CD14-positive monocyte (primary cell): ENCODE results near the gene TUBB. TPM values are rescaled to one million over a fixed set of nuclear protein-coding genes. Genes with fewer than 3 reads are reported as not detected.
"Not testable (repeated sequence)": the region's sequence is repeated elsewhere in the genome, so short reads cannot be mapped to it uniquely, and the experiment has no call there.

ENCODE experiments used
- DNase-seq, 3 donors: peaks; one replicate each; pipeline ENCODE4 v3.0.0-alpha.2; 2011 to 2022
- H2AFZ ChIP-seq: 2 replicates; pipeline ENCODE4 v1.6.0; 2012; ENCODE audit warnings: mild to moderate bottlenecking, low read depth, low read length, inconsistent platforms; ENCODE audit not compliant: insufficient read depth, poor library complexity, severe bottlenecking
- H3K27ac ChIP-seq, 2 donors: 1 replicate in 1 of 2; 2 replicates in 1 of 2; pipeline ENCODE4 v1.5.1; 2012 to 2013; ENCODE audit warnings: low read length in 2 of 2, control low read depth in 1 of 2, inconsistent platforms in 1 of 2, low read depth in 1 of 2, mild to moderate bottlenecking in 1 of 2
- H3K27me3 ChIP-seq, 2 donors: one replicate each; pipeline versions ENCODE4 v1.6.0 to v1.6.1; 2011 to 2013; ENCODE audit warnings: low read length in 2 of 2; ENCODE audit not compliant: control insufficient read depth in 2 of 2, insufficient read depth in 2 of 2
- H3K36me3 ChIP-seq, 2 donors: replicated peaks in 1 of 2; 1 replicate in 1 of 2; 2 replicates in 1 of 2; pipeline versions ENCODE4 v1.5.1 to v1.6.1; 2012 to 2013; ENCODE audit warnings: low read length in 2 of 2, control low read depth in 1 of 2, inconsistent platforms in 1 of 2, mild to moderate bottlenecking in 1 of 2; ENCODE audit not compliant: insufficient read depth in 2 of 2, control insufficient read depth in 1 of 2
- H3K4me1 ChIP-seq, 2 donors: 1 replicate in 1 of 2; 2 replicates in 1 of 2; pipeline versions ENCODE4 v1.5.1 to v1.6.1; 2012 to 2013; ENCODE audit warnings: low read length in 2 of 2, control low read depth in 1 of 2, inconsistent platforms in 1 of 2, mild to moderate bottlenecking in 1 of 2, moderate library complexity in 1 of 2; ENCODE audit not compliant: insufficient read depth in 2 of 2, control insufficient read depth in 1 of 2
- H3K4me2 ChIP-seq: replicated peaks from 2 replicates; pipeline ENCODE3; 2012; ENCODE audit warnings: low read length, moderate library complexity, mild to moderate bottlenecking; ENCODE audit not compliant: poor library complexity, severe bottlenecking; ENCODE audit errors: extremely low read depth
- H3K4me3 ChIP-seq, 3 experiments: fragments of 200-600 bp in 1 of 3; sonication (generic) in 1 of 3; replicated peaks in 1 of 3; 1 replicate in 2 of 3; 2 replicates in 1 of 3; pipeline ENCODE4 v1.5.1; 2011 to 2013; ENCODE audit warnings: low read length in 3 of 3, mild to moderate bottlenecking in 3 of 3, control low read depth in 2 of 3, low read depth in 2 of 3, inconsistent platforms in 1 of 3, moderate library complexity in 1 of 3
- H3K79me2 ChIP-seq: 2 replicates; pipeline ENCODE4 v1.6.0; 2012; ENCODE audit warnings: mild to moderate bottlenecking, control low read depth, inconsistent platforms, low read length, moderate library complexity; ENCODE audit not compliant: insufficient read depth
- H3K9ac ChIP-seq: 2 replicates; pipeline ENCODE4 v1.6.0; 2017; ENCODE audit warnings: low read length, mild to moderate bottlenecking; ENCODE audit not compliant: insufficient read depth, poor library complexity, severe bottlenecking
- H3K9me3 ChIP-seq, 2 donors: replicated peaks in 1 of 2; 1 replicate in 1 of 2; 2 replicates in 1 of 2; pipeline versions ENCODE4 v1.5.1 to v1.6.1; 2012 to 2013; ENCODE audit warnings: low read length in 2 of 2, control low read depth in 1 of 2; ENCODE audit not compliant: control insufficient read depth in 1 of 2, insufficient read depth in 1 of 2
- H4K20me1 ChIP-seq: 2 replicates; pipeline ENCODE4 v1.6.0; 2012; ENCODE audit warnings: mild to moderate bottlenecking, low read length, control low read depth, moderate library complexity; ENCODE audit not compliant: insufficient read depth
- H3K27ac Mint-ChIP-seq, 7 donors: one replicate each; pipeline ENCODE4 v1.8.0; 2020; ENCODE audit warnings: mild to moderate bottlenecking in 7 of 7, mixed read lengths in 7 of 7, moderate library complexity in 6 of 7, inconsistent platforms in 2 of 7
- H3K27me3 Mint-ChIP-seq, 3 donors: one replicate each; pipeline ENCODE4 v1.8.0; 2021 to 2022; ENCODE audit warnings: low read depth in 3 of 3, mild to moderate bottlenecking in 3 of 3, mixed read lengths in 3 of 3, moderate library complexity in 3 of 3, inconsistent platforms in 1 of 3
- H3K36me3 Mint-ChIP-seq, 2 donors: one replicate each; pipeline ENCODE4 v1.8.0; 2020; ENCODE audit warnings: mixed read lengths in 2 of 2, inconsistent platforms in 1 of 2, mild to moderate bottlenecking in 1 of 2
- H3K4me1 Mint-ChIP-seq: one replicate; pipeline ENCODE4 v1.8.0; 2020; ENCODE audit warnings: mild to moderate bottlenecking, mixed read lengths
- H3K4me3 Mint-ChIP-seq, 2 donors: one replicate each; pipeline ENCODE4 v1.8.0; 2020; ENCODE audit warnings: mild to moderate bottlenecking in 2 of 2, mixed read lengths in 2 of 2, moderate library complexity in 1 of 2
- H3K9me3 Mint-ChIP-seq, 7 donors: one replicate each; pipeline ENCODE4 v1.8.0; 2020 to 2022; ENCODE audit warnings: mixed read lengths in 7 of 7, mild to moderate bottlenecking in 6 of 7, moderate library complexity in 6 of 7, inconsistent platforms in 2 of 7
- WGBS: methylation state at CpG from one replicate; pipeline ENCODE4 v1.1.5; 2013; ENCODE audit warnings: missing lambda C conversion rate; ENCODE audit not compliant: insufficient coverage; 5-methylcytosine and 5-hydroxymethylcytosine counted together
- intact Hi-C, 2 donors: fragments of 100-400 bp; cut with micrococcal nuclease; formaldehyde crosslinking; loops; one replicate each; pipeline versions ENCODE4 v1.15.0 to v1.15.1; 2023
- polyA plus RNA-seq, 3 donors: library from polyadenylated mRNA; depleted of rRNA in 1 of 3; unstranded in 2 of 3; stranded (reverse) in 1 of 3; fragments of 300-500 nt in 2 of 3; fragments of >200 nt in 1 of 3; fragmentation: Illumina TruSeq in 2 of 3; gene quantifications; 1 replicate in 2 of 3; 2 replicates in 1 of 3; pipeline ENCODE4 v1.2.3, GENCODE V29; 2012 to 2021
- TF ChIP-seq, protein P1 (sequence below): fragments of 200-600 bp; IDR thresholded peaks from one replicate; pipeline ENCODE4 v1.8.0; 2022; ENCODE audit warnings: antibody characterized with exemption, mild to moderate bottlenecking

The TUBB gene
- polyA plus RNA-seq, 3 donors, result 48.4 to 130 (median 57.0) TPM

DNA sequence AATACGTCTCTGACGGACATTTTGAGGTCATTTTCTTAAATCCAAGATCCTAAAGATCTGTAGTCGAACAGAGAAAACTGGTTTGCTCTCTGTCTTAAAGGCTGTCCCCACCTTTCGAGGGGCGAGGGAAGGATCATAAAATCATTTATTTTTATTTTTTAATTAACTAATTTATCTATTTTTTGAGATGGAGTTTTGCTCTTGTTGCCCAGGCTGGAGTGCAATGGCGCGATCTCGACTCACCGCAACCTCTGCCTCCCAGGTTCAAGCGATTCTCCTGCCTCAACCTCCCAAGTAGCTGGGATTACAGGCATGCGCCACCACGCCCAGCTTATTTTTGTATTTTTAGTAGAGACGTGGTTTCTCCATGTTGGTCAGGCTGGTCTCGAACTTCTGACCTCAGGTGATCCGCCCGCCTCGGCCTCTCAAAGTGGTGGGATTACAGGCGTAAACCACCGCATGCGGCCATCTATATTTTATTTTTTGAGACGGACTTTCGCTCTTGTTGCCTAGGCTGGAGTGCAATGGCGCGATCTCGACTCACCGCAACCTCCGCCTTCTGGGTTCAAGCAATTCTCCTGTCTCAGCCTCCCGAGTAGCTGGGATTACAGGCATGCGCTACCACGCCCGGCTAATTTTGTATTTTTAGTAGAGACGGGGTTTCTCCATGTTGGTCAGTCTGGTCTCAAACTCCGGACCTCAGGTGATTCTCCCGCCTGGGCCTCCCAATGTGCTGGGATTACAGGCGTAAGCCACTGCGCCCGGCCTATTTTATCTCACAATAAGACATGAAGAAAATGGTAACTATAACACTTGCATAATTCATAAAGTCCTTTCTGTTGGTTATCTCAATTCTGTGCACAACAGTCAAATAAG, 2.1 kb upstream of the TUBB start:
- H3K27me3 ChIP-seq, DNase-seq, H3K27me3 Mint-ChIP-seq, H2AFZ ChIP-seq, H3K9me3 Mint-ChIP-seq, H3K9me3 ChIP-seq, H3K9ac ChIP-seq: not testable (repeated sequence)
- Histone ChIP-seq H4K20me1 (peaks cover 17% of the 10 kb centered on the region), H3K4me3 (peak overlapping the region; percentile 22 to 66 (median 23)), H3K36me3 (peaks cover 12 to 13% of the 10 kb centered on the region in 2 donors), H3K4me1 (peaks cover 45 to 52% of the 10 kb centered on the region in 2 donors), H3K79me2 (peaks cover 66% of the 10 kb centered on the region), H3K4me2 (peak overlapping the region; percentile 73), H3K27ac (peak overlapping the region; percentile 77 to 84)
- TF ChIP-seq, protein P1, sequence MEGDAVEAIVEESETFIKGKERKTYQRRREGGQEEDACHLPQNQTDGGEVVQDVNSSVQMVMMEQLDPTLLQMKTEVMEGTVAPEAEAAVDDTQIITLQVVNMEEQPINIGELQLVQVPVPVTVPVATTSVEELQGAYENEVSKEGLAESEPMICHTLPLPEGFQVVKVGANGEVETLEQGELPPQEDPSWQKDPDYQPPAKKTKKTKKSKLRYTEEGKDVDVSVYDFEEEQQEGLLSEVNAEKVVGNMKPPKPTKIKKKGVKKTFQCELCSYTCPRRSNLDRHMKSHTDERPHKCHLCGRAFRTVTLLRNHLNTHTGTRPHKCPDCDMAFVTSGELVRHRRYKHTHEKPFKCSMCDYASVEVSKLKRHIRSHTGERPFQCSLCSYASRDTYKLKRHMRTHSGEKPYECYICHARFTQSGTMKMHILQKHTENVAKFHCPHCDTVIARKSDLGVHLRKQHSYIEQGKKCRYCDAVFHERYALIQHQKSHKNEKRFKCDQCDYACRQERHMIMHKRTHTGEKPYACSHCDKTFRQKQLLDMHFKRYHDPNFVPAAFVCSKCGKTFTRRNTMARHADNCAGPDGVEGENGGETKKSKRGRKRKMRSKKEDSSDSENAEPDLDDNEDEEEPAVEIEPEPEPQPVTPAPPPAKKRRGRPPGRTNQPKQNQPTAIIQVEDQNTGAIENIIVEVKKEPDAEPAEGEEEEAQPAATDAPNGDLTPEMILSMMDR, result peak; percentile 47
- Mint-ChIP-seq H3K36me3 (peaks cover 19 to 27% of the 10 kb centered on the region in 2 donors), H3K4me1 (peaks cover 42% of the 10 kb centered on the region), H3K4me3 (peak overlapping the region; percentile 81 to 91), H3K27ac (peak overlapping the region; percentile 81 to 98 (median 91))
- intact Hi-C loops, result loop anchor here in 1 of 2 donors (2.0 kb wide), 1 partner anchor 101 kb away; the partner anchor contains the start of genes MRPS18B and PPP1R10
- 91% methylated on average over 15 of the region's 37 CpGs for WGBS

DNA sequence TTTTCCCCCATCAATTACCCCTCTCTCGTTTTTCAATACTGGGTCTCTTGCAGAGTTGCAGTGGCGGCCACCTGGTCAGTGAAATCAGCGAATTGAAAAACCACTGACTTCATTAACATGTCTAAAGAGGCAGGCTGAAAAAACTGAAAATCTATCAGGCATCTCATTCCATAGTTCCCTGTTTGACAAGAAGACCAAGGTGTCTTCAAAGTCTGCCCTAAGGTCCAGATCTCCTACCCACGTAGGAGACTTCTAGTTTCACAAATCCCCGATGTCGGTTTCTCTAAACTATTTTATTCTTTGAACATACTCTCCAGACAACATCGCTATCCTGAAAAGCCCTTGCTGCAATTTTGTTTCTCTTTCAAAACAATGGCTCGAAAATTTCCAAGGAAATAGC, 796 bp upstream of the TUBB start:
- H3K4me3 Mint-ChIP-seq, result peak overlapping the region; percentile 97 to 98
- peak overlapping the region; percentile 65 to 99 (median 89) for H3K4me3 ChIP-seq
- peaks cover 30% of the 10 kb centered on the region for H4K20me1 ChIP-seq
- H3K9ac ChIP-seq, result no peak overlapping the region
- H3K4me2 ChIP-seq, result peak overlapping the region; percentile 99
- H3K79me2 ChIP-seq, result peaks cover 79% of the 10 kb centered on the region
- peaks cover 0 to 1% (median 0%) of the 10 kb centered on the region in 3 donors for H3K27me3 Mint-ChIP-seq
- no peak for DNase-seq
- TF ChIP-seq, protein P1, result no peak
- peaks cover 45 to 63% of the 10 kb centered on the region in 2 donors for H3K4me1 ChIP-seq
- peaks cover 45% of the 10 kb centered on the region for H3K4me1 Mint-ChIP-seq
- H3K36me3 ChIP-seq, result peaks cover 17 to 19% of the 10 kb centered on the region in 2 donors
- no peaks in the 10 kb centered on the region for H3K9me3 ChIP-seq
- intact Hi-C loops, result loop anchor here in 1 of 2 donors (2.0 kb wide), 1 partner anchor 103 kb away; the partner anchor contains the start of genes MRPS18B and PPP1R10
- H2AFZ ChIP-seq, result peak overlapping the region; percentile 60
- H3K27me3 ChIP-seq, result no peaks in the 10 kb centered on the region
- H3K9me3 Mint-ChIP-seq, result no peaks in the 10 kb centered on the region
- peak overlapping the region; percentile 77 to 84 for H3K27ac ChIP-seq
- H3K36me3 Mint-ChIP-seq, result peaks cover 24 to 30% of the 10 kb centered on the region in 2 donors
- WGBS, result 13% methylated on average over 8 of the region's 8 CpGs
- H3K27ac Mint-ChIP-seq, result peak overlapping the region; percentile 90 to 98 (median 95)
